Measurements from ENCODE around the gene SLC16A2.
"Not testable (repeated sequence)": the region's sequence is repeated elsewhere in the genome, so short reads cannot be mapped to it uniquely, and the experiment has no call there.

The SLC16A2 gene

GRCh38 chrX:74453178-74453577, 31.9 kb downstream of the SLC16A2 start:
- H3K27ac ChIP-seq (ENCODE audit: low read length, poor library complexity, severe bottlenecking) = no peak overlapping the region
- no peak overlapping the region for H2BK12ac ChIP-seq (ENCODE audit: low read length in 2 of 2)
- H3K9ac ChIP-seq (ENCODE audit: low read length) = no peak overlapping the region
- no peak overlapping the region for H2AK5ac ChIP-seq (ENCODE audit: low read length, severe bottlenecking)
- H3K4me1 ChIP-seq (ENCODE audit: control insufficient read depth, insufficient read depth, low read depth, low read length) = peaks cover 4% of the 10 kb centered on the region
- no peak overlapping the region for H2BK120ac ChIP-seq (ENCODE audit: low read depth, low read length)
- no peak overlapping the region for H4K91ac ChIP-seq (ENCODE audit: low read length)
- H3K36me3 ChIP-seq (ENCODE audit: control insufficient read depth in 1 of 2, insufficient read depth in 2 of 2, low read depth in 1 of 2, low read length in 2 of 2) = no peaks in the 10 kb centered on the region
- H3K79me1 ChIP-seq (replicated peaks; ENCODE audit: low read length, poor library complexity, severe bottlenecking) = peaks cover 3% of the 10 kb centered on the region
- no peak overlapping the region for H2BK15ac ChIP-seq (ENCODE audit: low read depth, poor library complexity, severe bottlenecking)
- DNase-seq = no peak
- no peak overlapping the region for H3K18ac ChIP-seq (ENCODE audit: low read depth in 1 of 2, low read length in 2 of 2)
- H2AFZ ChIP-seq (ENCODE audit: low read depth, low read length) = no peak overlapping the region
- no peaks in the 10 kb centered on the region for H3K9me3 ChIP-seq (ENCODE audit: control insufficient read depth, low read length)
- H2BK5ac ChIP-seq (ENCODE audit: low read depth, low read length, poor library complexity, severe bottlenecking) = no peak overlapping the region
- H3K14ac ChIP-seq (ENCODE audit: low read length in 2 of 2) = no peak overlapping the region
- 98% methylated on average over 6 of the region's 7 CpGs for WGBS
- no peak overlapping the region for H4K8ac ChIP-seq (ENCODE audit: low read length)
- H3K4ac ChIP-seq (ENCODE audit: low read depth in 1 of 2, low read length in 2 of 2) = no peak overlapping the region
- no peak overlapping the region for H3K23ac ChIP-seq (ENCODE audit: low read length in 2 of 2)
- H3K4me2 ChIP-seq (ENCODE audit: low read length, poor library complexity, severe bottlenecking) = no peak overlapping the region
- H3K4me3 ChIP-seq (ENCODE audit: insufficient read depth in 1 of 2, low read depth in 1 of 2, low read length in 2 of 2) = no peak overlapping the region
- H3K27me3 ChIP-seq (ENCODE audit: control insufficient read depth in 1 of 2, insufficient read depth in 1 of 2, low read length in 2 of 2) = peaks cover 0 to 6% of the 10 kb centered on the region in 2 experiments

- H3K79me1 ChIP-seq (replicated peaks; ENCODE audit: low read length, poor library complexity, severe bottlenecking); H2BK120ac ChIP-seq (ENCODE audit: low read depth, low read length); DNase-seq; H4K91ac ChIP-seq (ENCODE audit: low read length); H2AK5ac ChIP-seq (ENCODE audit: low read length, severe bottlenecking); H3K14ac ChIP-seq (ENCODE audit: low read length in 2 of 2); H3K23ac ChIP-seq (ENCODE audit: low read length in 2 of 2); H3K4me1 ChIP-seq (ENCODE audit: control insufficient read depth, insufficient read depth, low read depth, low read length); H2BK15ac ChIP-seq (ENCODE audit: low read depth, poor library complexity, severe bottlenecking); H3K4me2 ChIP-seq (ENCODE audit: low read length, poor library complexity, severe bottlenecking); H3K27me3 ChIP-seq (ENCODE audit: control insufficient read depth in 1 of 2, insufficient read depth in 1 of 2, low read length in 2 of 2); H3K36me3 ChIP-seq (ENCODE audit: control insufficient read depth in 1 of 2, insufficient read depth in 2 of 2, low read depth in 1 of 2, low read length in 2 of 2); H2AFZ ChIP-seq (ENCODE audit: low read depth, low read length); H3K27ac ChIP-seq (ENCODE audit: low read length, poor library complexity, severe bottlenecking); H2BK12ac ChIP-seq (ENCODE audit: low read length in 2 of 2); H3K4me3 ChIP-seq (ENCODE audit: insufficient read depth in 1 of 2, low read depth in 1 of 2, low read length in 2 of 2); H3K4ac ChIP-seq (ENCODE audit: low read depth in 1 of 2, low read length in 2 of 2); H3K9ac ChIP-seq (ENCODE audit: low read length); H4K8ac ChIP-seq (ENCODE audit: low read length); H3K18ac ChIP-seq (ENCODE audit: low read depth in 1 of 2, low read length in 2 of 2); H3K9me3 ChIP-seq (ENCODE audit: control insufficient read depth, low read length); H2BK5ac ChIP-seq (ENCODE audit: low read depth, low read length, poor library complexity, severe bottlenecking): not testable (repeated sequence)
- no CpG with 5 or more reads among the region's 3 CpGs for WGBS
These were observed 32.9 kb downstream of the SLC16A2 start for GRCh38 chrX:74454233-74454632.

GRCh38 chrX:74458736-74459135, 37.4 kb downstream of the SLC16A2 start:
- H3K9me3 ChIP-seq (ENCODE audit: control insufficient read depth, low read length) = no peaks in the 10 kb centered on the region
- no peak overlapping the region for H3K18ac ChIP-seq (ENCODE audit: low read depth in 1 of 2, low read length in 2 of 2)
- H4K8ac ChIP-seq (ENCODE audit: low read length) = no peak overlapping the region
- H2BK15ac ChIP-seq (ENCODE audit: low read depth, poor library complexity, severe bottlenecking) = no peak overlapping the region
- no peak overlapping the region for H3K14ac ChIP-seq (ENCODE audit: low read length in 2 of 2)
- no peak overlapping the region for H2BK5ac ChIP-seq (ENCODE audit: low read depth, low read length, poor library complexity, severe bottlenecking)
- no peaks in the 10 kb centered on the region for H3K4me1 ChIP-seq (ENCODE audit: control insufficient read depth, insufficient read depth, low read depth, low read length)
- no peak overlapping the region for H3K27ac ChIP-seq (ENCODE audit: low read length, poor library complexity, severe bottlenecking)
- H3K27me3 ChIP-seq (ENCODE audit: control insufficient read depth in 1 of 2, insufficient read depth in 1 of 2, low read length in 2 of 2) = peaks cover 0 to 12% of the 10 kb centered on the region in 2 experiments
- no peak overlapping the region for H3K4me3 ChIP-seq (ENCODE audit: insufficient read depth in 1 of 2, low read depth in 1 of 2, low read length in 2 of 2)
- H3K79me1 ChIP-seq (replicated peaks; ENCODE audit: low read length, poor library complexity, severe bottlenecking) = peaks cover 1% of the 10 kb centered on the region
- no peak overlapping the region for H2BK120ac ChIP-seq (ENCODE audit: low read depth, low read length)
- no peak overlapping the region for H2AFZ ChIP-seq (ENCODE audit: low read depth, low read length)
- no peak overlapping the region for H3K23ac ChIP-seq (ENCODE audit: low read length in 2 of 2)
- no CpG with 5 or more reads among the region's 1 CpG for WGBS
- H4K91ac ChIP-seq (ENCODE audit: low read length) = no peak overlapping the region
- no peak overlapping the region for H3K4ac ChIP-seq (ENCODE audit: low read depth in 1 of 2, low read length in 2 of 2)
- H3K4me2 ChIP-seq (ENCODE audit: low read length, poor library complexity, severe bottlenecking) = no peak overlapping the region
- H3K9ac ChIP-seq (ENCODE audit: low read length) = no peak overlapping the region
- no peak overlapping the region for H2BK12ac ChIP-seq (ENCODE audit: low read length in 2 of 2)
- no peak overlapping the region for H2AK5ac ChIP-seq (ENCODE audit: low read length, severe bottlenecking)
- H3K36me3 ChIP-seq (ENCODE audit: control insufficient read depth in 1 of 2, insufficient read depth in 2 of 2, low read depth in 1 of 2, low read length in 2 of 2) = no peaks in the 10 kb centered on the region
- DNase-seq = peak; percentile 13

GRCh38 chrX:74461384-74461783, 40.1 kb downstream of the SLC16A2 start:
- Histone ChIP-seq H2BK120ac (ENCODE audit: low read depth, low read length) (no peak overlapping the region), H4K91ac (ENCODE audit: low read length) (no peak overlapping the region), H3K4me1 (ENCODE audit: control insufficient read depth, insufficient read depth, low read depth, low read length) (no peaks in the 10 kb centered on the region), H2BK15ac (ENCODE audit: low read depth, poor library complexity, severe bottlenecking) (no peak overlapping the region), H2BK12ac (ENCODE audit: low read length in 2 of 2) (no peak overlapping the region), H4K8ac (ENCODE audit: low read length) (no peak overlapping the region), H3K36me3 (ENCODE audit: control insufficient read depth in 1 of 2, insufficient read depth in 2 of 2, low read depth in 1 of 2, low read length in 2 of 2) (no peaks in the 10 kb centered on the region), H3K4ac (ENCODE audit: low read depth in 1 of 2, low read length in 2 of 2) (no peak overlapping the region), H3K9ac (ENCODE audit: low read length) (no peak overlapping the region), H3K14ac (ENCODE audit: low read length in 2 of 2) (no peak overlapping the region), H3K4me2 (ENCODE audit: low read length, poor library complexity, severe bottlenecking) (no peak overlapping the region), H3K18ac (ENCODE audit: low read depth in 1 of 2, low read length in 2 of 2) (no peak overlapping the region), H2BK5ac (ENCODE audit: low read depth, low read length, poor library complexity, severe bottlenecking) (no peak overlapping the region), H3K9me3 (ENCODE audit: control insufficient read depth, low read length) (no peaks in the 10 kb centered on the region), H3K79me1 (replicated peaks; ENCODE audit: low read length, poor library complexity, severe bottlenecking) (peaks cover 1% of the 10 kb centered on the region), H3K27me3 (ENCODE audit: control insufficient read depth in 1 of 2, insufficient read depth in 1 of 2, low read length in 2 of 2) (peaks cover 0 to 12% of the 10 kb centered on the region in 2 experiments), H3K23ac (ENCODE audit: low read length in 2 of 2) (no peak overlapping the region), H2AK5ac (ENCODE audit: low read length, severe bottlenecking) (no peak overlapping the region), H3K4me3 (ENCODE audit: insufficient read depth in 1 of 2, low read depth in 1 of 2, low read length in 2 of 2) (no peak overlapping the region), H2AFZ (ENCODE audit: low read depth, low read length) (no peak overlapping the region), H3K27ac (ENCODE audit: low read length, poor library complexity, severe bottlenecking) (no peak overlapping the region)
- no peak for DNase-seq
- WGBS = 100% methylated on average over 3 of the region's 4 CpGs
